K562 (cell line): ENCODE measurements around the gene CEP170. TPM values are rescaled to one million over a fixed set of nuclear protein-coding genes. Genes with fewer than 3 reads are reported as not detected.

ENCODE experiments used
- BCOR ChIP-seq: fragments of 450-650 bp; IDR thresholded peaks from 2 replicates; pipeline ENCODE4 v1.6.1; 2016
- BRD9 ChIP-seq: fragments of 450-650 bp; IDR thresholded peaks from 2 replicates; pipeline ENCODE4 v1.6.1; 2018; ENCODE audit warnings: low read depth; ENCODE audit not compliant: partially characterized antibody
- DACH1 ChIP-seq: fragments of 450-650 bp; IDR thresholded peaks from 2 replicates; pipeline ENCODE4 v1.6.1; 2018; ENCODE audit not compliant: partially characterized antibody
- EP300 ChIP-seq: IDR thresholded peaks from 2 replicates; pipeline ENCODE4 v1.6.1; 2012; ENCODE audit warnings: low read length, improper control_type of control experiment
- HLTF ChIP-seq: fragments of 450-650 bp; IDR thresholded peaks from 2 replicates; pipeline ENCODE4 v1.6.1; 2016
- L3MBTL2 ChIP-seq: fragments of 450-650 bp; IDR thresholded peaks from 2 replicates; pipeline ENCODE4 v1.6.1; 2016; ENCODE audit warnings: mild to moderate bottlenecking, moderate library complexity
- POLR2G ChIP-seq: fragments of 200-400 bp; formaldehyde crosslinking; IDR thresholded peaks from 2 replicates; pipeline ENCODE4 v1.6.1; 2017; ENCODE audit warnings: low read depth, mild to moderate bottlenecking, antibody characterized with exemption, low read length, moderate library complexity
- PTBP1 ChIP-seq: fragments of 200-400 bp; formaldehyde crosslinking; IDR thresholded peaks from 2 replicates; pipeline ENCODE4 v1.6.1; 2017; ENCODE audit warnings: low read depth, low read length
- RBM25 ChIP-seq: fragments of 200-400 bp; formaldehyde crosslinking; IDR thresholded peaks from 2 replicates; pipeline ENCODE4 v1.6.1; 2018; ENCODE audit warnings: low read length, low read depth, moderate library complexity; ENCODE audit not compliant: severe bottlenecking
- SUPT5H ChIP-seq: fragments of 450-650 bp; IDR thresholded peaks from 2 replicates; pipeline ENCODE4 v1.6.1; 2016
- ZBED1 ChIP-seq: IDR thresholded peaks from 2 replicates; pipeline ENCODE4 v1.6.1; 2014
- ZFP36 ChIP-seq: fragments of 150-350 bp; IDR thresholded peaks from 2 replicates; pipeline ENCODE4 v1.6.1; 2018; ENCODE audit warnings: low read length, low read depth; ENCODE audit not compliant: partially characterized antibody
- ZKSCAN1 ChIP-seq: fragments of 150-350 bp; IDR thresholded peaks from 2 replicates; pipeline ENCODE4 v1.6.1; 2016; ENCODE audit warnings: low read depth, low read length
- polyA plus RNA-seq, 8 experiments: library from polyadenylated mRNA; depleted of rRNA in 4 of 8; stranded (reverse) in 5 of 8; unstranded in 3 of 8; fragments of >200 nt; fragmentation: Nextera tagmentation in 2 of 8; fragmentation: Illumina TruSeq in 1 of 8; extraction: Ambion mirVana in 2 of 8; extraction: Trizol in 1 of 8; gene quantifications; 2 replicates each; pipeline versions ENCODE4 v1.2.1 to v1.2.3, GENCODE V29; 2011 to 2014; ENCODE audit warnings: inconsistent platforms in 1 of 8, missing spikeins in 1 of 8
- total RNA-seq, 7 experiments: library from RNA; depleted of rRNA in 6 of 7; stranded (reverse); fragments of >200 nt in 6 of 7; fragmentation: Illumina TruSeq in 2 of 7; extraction: Trizol in 2 of 7; gene quantifications; 2 replicates each; pipeline versions ENCODE4 v1.2.1 to v1.2.3, GENCODE V29; 2011 to 2021; ENCODE audit warnings: low replicate concordance in 1 of 7
- TF ChIP-seq, protein P1 (sequence below): sonication (generic); formaldehyde crosslinking; IDR thresholded peaks from 2 replicates; pipeline ENCODE4 v1.8.0; 2023; ENCODE audit warnings: missing genetic modification reagents, mild to moderate bottlenecking, borderline replicate concordance
- TF ChIP-seq, protein P2 (sequence below), 2 experiments: fragments of 450-650 bp; formaldehyde crosslinking in 1 of 2; IDR thresholded peaks; 2 replicates each; pipeline versions ENCODE4 v1.4.0 to v1.6.1; 2014 to 2020; ENCODE audit warnings: mild to moderate bottlenecking in 2 of 2, borderline replicate concordance in 1 of 2, low read depth in 1 of 2
- TF ChIP-seq, protein P3 (sequence below), 2 experiments: fragments of 450-650 bp in 1 of 2; sonication (generic) in 1 of 2; formaldehyde crosslinking; conservative IDR thresholded peaks; 2 replicates each; pipeline versions ENCODE4 v1.4.0 to v1.8.1; 2020 to 2022; ENCODE audit warnings: mild to moderate bottlenecking in 1 of 2, missing genetic modification reagents in 1 of 2

The CEP170 gene
- total and polyA plus RNA-seq, 9 of the 15 experiments (the other 6 are each of a cell fraction or from before 2014, with no cell fraction given), result 22.6 to 110 (median 68.5) TPM

DNA sequence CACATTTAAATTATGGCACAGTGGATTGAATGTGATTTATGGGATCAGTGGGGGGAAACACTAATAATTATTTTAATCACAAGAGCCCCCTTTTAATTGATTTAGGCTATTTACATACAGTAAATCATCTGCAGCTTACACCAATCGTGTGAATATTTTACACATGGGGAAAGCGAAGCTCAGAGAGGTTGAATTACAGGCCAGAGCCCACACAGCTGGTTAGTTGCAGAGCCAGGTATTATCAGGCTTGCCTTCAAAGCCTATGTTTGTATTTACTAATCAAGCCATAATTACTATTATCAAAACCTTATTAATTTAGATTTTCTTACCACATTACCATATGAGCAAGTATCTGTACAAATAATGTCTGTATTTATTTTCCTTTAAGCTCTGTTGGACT, 1.5 kb upstream of the CEP170 start (continued):
- TF ChIP-seq EP300 (no peak), L3MBTL2 (no peak), DACH1 (peak; percentile 36), ZKSCAN1 (0 out of 2 replicates have a peak, but pooled peaks have one; percentile 32), BRD9 (peak; percentile 99), RBM25 (peak; percentile 73), POLR2G (no peak), BCOR (peak; percentile 37; the same call in 1 of the 2 replicates), ZFP36 (peak; percentile 90), PTBP1 (no peak), HLTF (no peak), ZBED1 (no peak), SUPT5H (no peak)
- TF ChIP-seq, protein P1, sequence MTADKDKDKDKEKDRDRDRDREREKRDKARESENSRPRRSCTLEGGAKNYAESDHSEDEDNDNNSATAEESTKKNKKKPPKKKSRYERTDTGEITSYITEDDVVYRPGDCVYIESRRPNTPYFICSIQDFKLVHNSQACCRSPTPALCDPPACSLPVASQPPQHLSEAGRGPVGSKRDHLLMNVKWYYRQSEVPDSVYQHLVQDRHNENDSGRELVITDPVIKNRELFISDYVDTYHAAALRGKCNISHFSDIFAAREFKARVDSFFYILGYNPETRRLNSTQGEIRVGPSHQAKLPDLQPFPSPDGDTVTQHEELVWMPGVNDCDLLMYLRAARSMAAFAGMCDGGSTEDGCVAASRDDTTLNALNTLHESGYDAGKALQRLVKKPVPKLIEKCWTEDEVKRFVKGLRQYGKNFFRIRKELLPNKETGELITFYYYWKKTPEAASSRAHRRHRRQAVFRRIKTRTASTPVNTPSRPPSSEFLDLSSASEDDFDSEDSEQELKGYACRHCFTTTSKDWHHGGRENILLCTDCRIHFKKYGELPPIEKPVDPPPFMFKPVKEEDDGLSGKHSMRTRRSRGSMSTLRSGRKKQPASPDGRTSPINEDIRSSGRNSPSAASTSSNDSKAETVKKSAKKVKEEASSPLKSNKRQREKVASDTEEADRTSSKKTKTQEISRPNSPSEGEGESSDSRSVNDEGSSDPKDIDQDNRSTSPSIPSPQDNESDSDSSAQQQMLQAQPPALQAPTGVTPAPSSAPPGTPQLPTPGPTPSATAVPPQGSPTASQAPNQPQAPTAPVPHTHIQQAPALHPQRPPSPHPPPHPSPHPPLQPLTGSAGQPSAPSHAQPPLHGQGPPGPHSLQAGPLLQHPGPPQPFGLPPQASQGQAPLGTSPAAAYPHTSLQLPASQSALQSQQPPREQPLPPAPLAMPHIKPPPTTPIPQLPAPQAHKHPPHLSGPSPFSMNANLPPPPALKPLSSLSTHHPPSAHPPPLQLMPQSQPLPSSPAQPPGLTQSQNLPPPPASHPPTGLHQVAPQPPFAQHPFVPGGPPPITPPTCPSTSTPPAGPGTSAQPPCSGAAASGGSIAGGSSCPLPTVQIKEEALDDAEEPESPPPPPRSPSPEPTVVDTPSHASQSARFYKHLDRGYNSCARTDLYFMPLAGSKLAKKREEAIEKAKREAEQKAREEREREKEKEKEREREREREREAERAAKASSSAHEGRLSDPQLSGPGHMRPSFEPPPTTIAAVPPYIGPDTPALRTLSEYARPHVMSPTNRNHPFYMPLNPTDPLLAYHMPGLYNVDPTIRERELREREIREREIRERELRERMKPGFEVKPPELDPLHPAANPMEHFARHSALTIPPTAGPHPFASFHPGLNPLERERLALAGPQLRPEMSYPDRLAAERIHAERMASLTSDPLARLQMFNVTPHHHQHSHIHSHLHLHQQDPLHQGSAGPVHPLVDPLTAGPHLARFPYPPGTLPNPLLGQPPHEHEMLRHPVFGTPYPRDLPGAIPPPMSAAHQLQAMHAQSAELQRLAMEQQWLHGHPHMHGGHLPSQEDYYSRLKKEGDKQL, result no peak
- TF ChIP-seq, protein P2, sequence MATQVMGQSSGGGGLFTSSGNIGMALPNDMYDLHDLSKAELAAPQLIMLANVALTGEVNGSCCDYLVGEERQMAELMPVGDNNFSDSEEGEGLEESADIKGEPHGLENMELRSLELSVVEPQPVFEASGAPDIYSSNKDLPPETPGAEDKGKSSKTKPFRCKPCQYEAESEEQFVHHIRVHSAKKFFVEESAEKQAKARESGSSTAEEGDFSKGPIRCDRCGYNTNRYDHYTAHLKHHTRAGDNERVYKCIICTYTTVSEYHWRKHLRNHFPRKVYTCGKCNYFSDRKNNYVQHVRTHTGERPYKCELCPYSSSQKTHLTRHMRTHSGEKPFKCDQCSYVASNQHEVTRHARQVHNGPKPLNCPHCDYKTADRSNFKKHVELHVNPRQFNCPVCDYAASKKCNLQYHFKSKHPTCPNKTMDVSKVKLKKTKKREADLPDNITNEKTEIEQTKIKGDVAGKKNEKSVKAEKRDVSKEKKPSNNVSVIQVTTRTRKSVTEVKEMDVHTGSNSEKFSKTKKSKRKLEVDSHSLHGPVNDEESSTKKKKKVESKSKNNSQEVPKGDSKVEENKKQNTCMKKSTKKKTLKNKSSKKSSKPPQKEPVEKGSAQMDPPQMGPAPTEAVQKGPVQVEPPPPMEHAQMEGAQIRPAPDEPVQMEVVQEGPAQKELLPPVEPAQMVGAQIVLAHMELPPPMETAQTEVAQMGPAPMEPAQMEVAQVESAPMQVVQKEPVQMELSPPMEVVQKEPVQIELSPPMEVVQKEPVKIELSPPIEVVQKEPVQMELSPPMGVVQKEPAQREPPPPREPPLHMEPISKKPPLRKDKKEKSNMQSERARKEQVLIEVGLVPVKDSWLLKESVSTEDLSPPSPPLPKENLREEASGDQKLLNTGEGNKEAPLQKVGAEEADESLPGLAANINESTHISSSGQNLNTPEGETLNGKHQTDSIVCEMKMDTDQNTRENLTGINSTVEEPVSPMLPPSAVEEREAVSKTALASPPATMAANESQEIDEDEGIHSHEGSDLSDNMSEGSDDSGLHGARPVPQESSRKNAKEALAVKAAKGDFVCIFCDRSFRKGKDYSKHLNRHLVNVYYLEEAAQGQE (IDR thresholded peaks at IDR 0.05; ENCODE audit: borderline replicate concordance), result no peak
- TF ChIP-seq, protein P2 (CRISPR knock-in tag; IDR thresholded peaks at IDR 0.05; ENCODE audit: low read depth), result no peak
- TF ChIP-seq, protein P3, sequence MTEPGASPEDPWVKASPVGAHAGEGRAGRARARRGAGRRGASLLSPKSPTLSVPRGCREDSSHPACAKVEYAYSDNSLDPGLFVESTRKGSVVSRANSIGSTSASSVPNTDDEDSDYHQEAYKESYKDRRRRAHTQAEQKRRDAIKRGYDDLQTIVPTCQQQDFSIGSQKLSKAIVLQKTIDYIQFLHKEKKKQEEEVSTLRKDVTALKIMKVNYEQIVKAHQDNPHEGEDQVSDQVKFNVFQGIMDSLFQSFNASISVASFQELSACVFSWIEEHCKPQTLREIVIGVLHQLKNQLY (CRISPR knock-in tag; conservative IDR thresholded peaks at IDR 0.05), result no peak
